WTC11 (cell line): Measurements from ENCODE around the gene NELFA. TPM values are rescaled to one million over a fixed set of nuclear protein-coding genes. Genes with fewer than 3 reads are reported as not detected.

Experiments
- ATAC-seq: fragments of 200-7000 bp; cut with Tn5 transposase; 2 replicates; pipeline ENCODE4 v1.10.0; 2021; ENCODE audit warnings: mild to moderate bottlenecking, moderate library complexity
- CTCF ChIA-PET: fragments of 300-600 bp; sonication (Branson Sonifier 250); formaldehyde crosslinking; loops from one replicate; lab custom pipeline; 2021; ENCODE audit warnings: antibody characterized with exemption; lab: Charles Lee
- POLR2A ChIA-PET: fragments of 350-600 bp; sonication (Branson Sonifier 250); formaldehyde crosslinking; loops from one replicate; lab custom pipeline; 2021; ENCODE audit warnings: antibody characterized with exemption; lab: Charles Lee
- DNase-seq: peaks from one replicate; pipeline ENCODE4 v3.0.0; 2021; ENCODE audit warnings: low spot score
- H3K27ac Mint-ChIP-seq: 2 replicates; pipeline ENCODE4 v1.8.0; 2021; ENCODE audit warnings: mixed read lengths
- H3K27me3 Mint-ChIP-seq: 2 replicates; pipeline ENCODE4 v1.8.0; 2021; ENCODE audit warnings: low read depth, mild to moderate bottlenecking, moderate library complexity, mixed read lengths
- H3K36me3 Mint-ChIP-seq: 2 replicates; pipeline ENCODE4 v1.8.0; 2021; ENCODE audit warnings: mixed read lengths
- H3K4me1 Mint-ChIP-seq: 2 replicates; pipeline ENCODE4 v1.8.0; 2022; ENCODE audit warnings: mixed read lengths
- H3K4me3 Mint-ChIP-seq: 2 replicates; pipeline ENCODE4 v1.8.0; 2021; ENCODE audit warnings: mild to moderate bottlenecking, moderate library complexity, mixed read lengths
- H3K9me3 Mint-ChIP-seq: 2 replicates; pipeline ENCODE4 v1.8.0; 2021; ENCODE audit warnings: mixed read lengths
- ATF1 ChIP-seq: sonication (generic); formaldehyde crosslinking; IDR thresholded peaks from 2 replicates; pipeline ENCODE4 v1.8.1; 2023; ENCODE audit warnings: mild to moderate bottlenecking, moderate library complexity, missing genetic modification reagents
- ATF6 ChIP-seq: sonication (generic); formaldehyde crosslinking; IDR thresholded peaks from 2 replicates; pipeline ENCODE4 v1.8.1; 2023; ENCODE audit warnings: mild to moderate bottlenecking, missing genetic modification reagents
- EMX1 ChIP-seq: fragments of 250-450 bp; sonication (Bioruptor Pico); IDR thresholded peaks from 2 replicates; pipeline ENCODE4 v1.8.0; 2021; ENCODE audit warnings: mild to moderate bottlenecking
- ESRRA ChIP-seq: sonication (generic); formaldehyde crosslinking; IDR thresholded peaks from 2 replicates; pipeline ENCODE4 v1.8.1; 2022; ENCODE audit warnings: mild to moderate bottlenecking, missing genetic modification reagents, borderline replicate concordance
- FOXJ3 ChIP-seq: sonication (generic); formaldehyde crosslinking; IDR thresholded peaks from 2 replicates; pipeline ENCODE4 v1.9.0; 2021; ENCODE audit warnings: missing genetic modification reagents, mild to moderate bottlenecking, borderline replicate concordance
- FOXK1 ChIP-seq: sonication (generic); formaldehyde crosslinking; IDR thresholded peaks from 2 replicates; pipeline ENCODE4 v1.8.0; 2022; ENCODE audit warnings: mild to moderate bottlenecking, moderate library complexity, missing genetic modification reagents
- GTF2I ChIP-seq: fragments of 250-450 bp; sonication (Bioruptor Pico); conservative IDR thresholded peaks from 2 replicates; pipeline ENCODE4 v1.4.0; 2021; ENCODE audit warnings: mild to moderate bottlenecking
- JUN ChIP-seq: sonication (generic); formaldehyde crosslinking; IDR thresholded peaks from 2 replicates; pipeline ENCODE4 v1.8.0; 2023; ENCODE audit warnings: mild to moderate bottlenecking, missing genetic modification reagents
- MXD4 ChIP-seq: fragments of 250-450 bp; sonication (Bioruptor Pico); IDR thresholded peaks from 2 replicates; pipeline ENCODE4 v1.8.0; 2021; ENCODE audit warnings: mild to moderate bottlenecking, moderate library complexity, borderline replicate concordance
- NFE2L1 ChIP-seq: sonication (generic); formaldehyde crosslinking; IDR thresholded peaks from 2 replicates; pipeline ENCODE4 v1.8.1; 2023; ENCODE audit warnings: missing genetic modification reagents
- OVOL2 ChIP-seq: fragments of 250-450 bp; sonication (Bioruptor Pico); IDR thresholded peaks from 2 replicates; pipeline ENCODE4 v1.9.0; 2021; ENCODE audit warnings: mild to moderate bottlenecking, borderline replicate concordance
- SMAD3 ChIP-seq: sonication (generic); formaldehyde crosslinking; IDR thresholded peaks from 2 replicates; pipeline ENCODE4 v1.8.0; 2022; ENCODE audit warnings: missing genetic modification reagents, mild to moderate bottlenecking, borderline replicate concordance
- SMAD4 ChIP-seq: sonication (generic); formaldehyde crosslinking; IDR thresholded peaks from 2 replicates; pipeline ENCODE4 v1.8.0; 2022; ENCODE audit warnings: mild to moderate bottlenecking, missing genetic modification reagents
- TP53 ChIP-seq: sonication (generic); formaldehyde crosslinking; IDR thresholded peaks from 2 replicates; pipeline ENCODE4 v1.8.1; 2023; ENCODE audit warnings: mild to moderate bottlenecking, missing genetic modification reagents
- USF1 ChIP-seq: sonication (generic); formaldehyde crosslinking; IDR thresholded peaks from 2 replicates; pipeline ENCODE4 v1.8.0; 2022; ENCODE audit warnings: mild to moderate bottlenecking, missing genetic modification reagents
- ZNF512 ChIP-seq: sonication (generic); formaldehyde crosslinking; IDR thresholded peaks from 2 replicates; pipeline ENCODE4 v1.8.1; 2022; ENCODE audit warnings: missing genetic modification reagents, borderline replicate concordance
- ZNF671 ChIP-seq: fragments of 250-450 bp; sonication (Bioruptor Pico); IDR thresholded peaks from 2 replicates; pipeline ENCODE4 v1.8.0; 2021; ENCODE audit warnings: mild to moderate bottlenecking
- total RNA-seq: library from RNA; stranded (reverse); gene quantifications from 3 replicates; pipeline ENCODE4 v1.2.3, GENCODE V29; 2021
- TF ChIP-seq, protein P1 (sequence below): sonication (generic); formaldehyde crosslinking; IDR thresholded peaks from 2 replicates; pipeline ENCODE4 v1.8.1; 2023; ENCODE audit warnings: mild to moderate bottlenecking, missing genetic modification reagents
- TF ChIP-seq, protein P2 (sequence below): sonication (generic); formaldehyde crosslinking; IDR thresholded peaks from 2 replicates; pipeline ENCODE4 v1.8.0; 2023; ENCODE audit warnings: mild to moderate bottlenecking, missing genetic modification reagents

The NELFA gene
- total RNA-seq, 1 experiment from 2014 or later: 72.6 TPM

- Mint-ChIP-seq H3K9me3 (no peaks in the 10 kb centered on the region), H3K36me3 (peaks cover 39% of the 10 kb centered on the region), H3K4me1 (no peaks in the 10 kb centered on the region), H3K4me3 (no peak overlapping the region), H3K27me3 (no peaks in the 10 kb centered on the region), H3K27ac (0 out of 2 replicates have a peak overlapping the region, but pooled peaks have one; percentile 33)
- TF ChIP-seq FOXJ3 (CRISPR knock-in tag) (no peak), FOXK1 (CRISPR knock-in tag) (no peak), TP53 (CRISPR knock-in tag) (no peak), OVOL2 (no peak), NFE2L1 (CRISPR knock-in tag) (no peak), JUN (CRISPR knock-in tag) (no peak), USF1 (CRISPR knock-in tag) (no peak), ZNF671 (CRISPR knock-in tag) (no peak)
- TF ChIP-seq, protein P1, sequence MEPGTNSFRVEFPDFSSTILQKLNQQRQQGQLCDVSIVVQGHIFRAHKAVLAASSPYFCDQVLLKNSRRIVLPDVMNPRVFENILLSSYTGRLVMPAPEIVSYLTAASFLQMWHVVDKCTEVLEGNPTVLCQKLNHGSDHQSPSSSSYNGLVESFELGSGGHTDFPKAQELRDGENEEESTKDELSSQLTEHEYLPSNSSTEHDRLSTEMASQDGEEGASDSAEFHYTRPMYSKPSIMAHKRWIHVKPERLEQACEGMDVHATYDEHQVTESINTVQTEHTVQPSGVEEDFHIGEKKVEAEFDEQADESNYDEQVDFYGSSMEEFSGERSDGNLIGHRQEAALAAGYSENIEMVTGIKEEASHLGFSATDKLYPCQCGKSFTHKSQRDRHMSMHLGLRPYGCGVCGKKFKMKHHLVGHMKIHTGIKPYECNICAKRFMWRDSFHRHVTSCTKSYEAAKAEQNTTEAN (CRISPR knock-in tag): no peak
- no peak for ATAC-seq
- CTCF ChIA-PET: no interaction called here
- POLR2A ChIA-PET: no interaction called here
- DNase-seq: no peak
Measured at GRCh38 chr4:1939664-1940509, 68.9 kb downstream of the NELFA start.

DNA sequence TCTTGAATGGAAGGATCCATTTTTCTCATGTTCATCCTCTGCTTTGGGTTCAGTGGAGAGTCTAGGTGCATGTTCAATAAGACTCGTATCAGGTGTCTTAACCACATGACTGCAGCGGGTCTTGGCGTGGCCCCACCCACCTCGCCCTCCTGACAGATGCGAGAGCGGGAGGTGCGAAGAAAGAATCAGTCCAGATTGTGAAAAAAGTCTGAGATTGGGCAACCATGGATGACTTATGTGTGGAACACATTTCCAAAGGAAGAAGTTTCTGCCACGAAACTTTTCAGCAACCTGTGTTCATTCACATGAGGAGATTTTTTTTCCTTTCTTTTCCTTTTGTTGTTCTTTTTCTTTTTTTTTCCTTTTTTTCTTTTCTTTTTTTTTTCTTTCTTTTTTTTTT lies 70.7 kb downstream of the NELFA start:
- POLR2A ChIA-PET: no interaction called here
- peaks cover 39% of the 10 kb centered on the region for H3K36me3 Mint-ChIP-seq
- DNase-seq (no peak), ATAC-seq (no peak)
- CTCF ChIA-PET: interaction anchor here (0.5 to 0.6 kb wide), 2 partner anchors 17 to 483 kb away, joined by 3 read pairs; no protein-coding TSS in a partner anchor
- H3K27ac Mint-ChIP-seq: no peak overlapping the region
- no peak overlapping the region for H3K4me3 Mint-ChIP-seq
- H3K27me3 Mint-ChIP-seq: no peaks in the 10 kb centered on the region
- no peaks in the 10 kb centered on the region for H3K4me1 Mint-ChIP-seq
- no peaks in the 10 kb centered on the region for H3K9me3 Mint-ChIP-seq
- no peak for TF ChIP-seq MXD4 (CRISPR knock-in tag)
- TF ChIP-seq, all 79 proteins: peak for 0

DNA sequence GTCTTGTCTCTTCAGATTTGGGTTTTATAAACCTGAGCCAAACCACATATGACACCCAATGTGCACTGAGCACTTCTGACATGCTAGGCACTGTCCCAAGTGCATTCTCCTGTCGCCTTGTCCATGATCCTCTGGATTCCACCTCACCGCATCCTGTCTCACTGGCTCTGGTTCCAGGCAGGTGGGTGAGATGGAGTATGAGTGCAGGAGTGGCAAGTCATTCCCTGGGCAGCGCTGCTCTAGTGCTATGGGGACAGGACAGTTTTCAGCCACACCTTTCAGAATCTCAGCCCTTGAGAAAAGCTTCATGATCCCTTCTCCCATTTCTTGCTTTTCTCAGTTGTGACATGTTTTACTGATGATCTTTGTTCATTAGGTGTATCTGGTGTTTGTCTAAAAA lies 71.2 kb downstream of the NELFA start:
- POLR2A ChIA-PET: no interaction called here
- Mint-ChIP-seq H3K27ac (no peak overlapping the region), H3K36me3 (peaks cover 37% of the 10 kb centered on the region), H3K4me3 (no peak overlapping the region), H3K4me1 (no peaks in the 10 kb centered on the region), H3K27me3 (no peaks in the 10 kb centered on the region), H3K9me3 (no peaks in the 10 kb centered on the region)
- DNase-seq (no peak), ATAC-seq (no peak)
- TF ChIP-seq ATF6 (CRISPR knock-in tag): no peak
- no peak for TF ChIP-seq ESRRA
- TF ChIP-seq GTF2I (CRISPR knock-in tag): no peak
- CTCF ChIA-PET: no interaction called here

DNA sequence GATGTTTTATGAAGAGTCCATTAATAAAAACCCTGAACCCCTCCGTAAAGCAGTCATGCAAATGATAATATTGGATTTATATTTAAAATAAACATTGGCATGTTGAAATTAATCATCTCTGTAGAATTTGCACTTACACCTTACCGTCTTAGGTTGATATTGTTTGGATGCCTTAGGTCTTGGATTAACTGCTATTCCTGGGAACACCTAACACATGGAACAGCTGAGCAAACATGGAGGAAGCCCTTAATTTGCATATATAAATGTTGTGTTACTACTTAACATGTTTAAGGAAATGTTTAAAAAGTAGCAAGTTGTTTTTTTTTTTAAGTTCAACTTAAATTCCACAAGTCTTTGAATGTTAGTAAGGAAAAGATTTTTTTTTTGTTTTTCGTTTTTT lies 75.1 kb downstream of the NELFA start:
- H3K27ac Mint-ChIP-seq: no peak overlapping the region
- H3K4me3 Mint-ChIP-seq: no peak overlapping the region
- no peaks in the 10 kb centered on the region for H3K4me1 Mint-ChIP-seq
- CTCF ChIA-PET: no interaction called here
- H3K9me3 Mint-ChIP-seq: no peaks in the 10 kb centered on the region
- peaks cover 30% of the 10 kb centered on the region for H3K36me3 Mint-ChIP-seq
- ATAC-seq (no peak), DNase-seq (no peak)
- POLR2A ChIA-PET: interaction anchor here (0.7 kb wide), 1 partner anchor 42 kb away, joined by 4 read pairs; no protein-coding TSS in a partner anchor
- H3K27me3 Mint-ChIP-seq: no peaks in the 10 kb centered on the region
- no peak for TF ChIP-seq SMAD4 (CRISPR knock-in tag)
- no peak for TF ChIP-seq ATF1 (CRISPR knock-in tag)
- TF ChIP-seq EMX1 (CRISPR knock-in tag): no peak
- TF ChIP-seq, protein P2, sequence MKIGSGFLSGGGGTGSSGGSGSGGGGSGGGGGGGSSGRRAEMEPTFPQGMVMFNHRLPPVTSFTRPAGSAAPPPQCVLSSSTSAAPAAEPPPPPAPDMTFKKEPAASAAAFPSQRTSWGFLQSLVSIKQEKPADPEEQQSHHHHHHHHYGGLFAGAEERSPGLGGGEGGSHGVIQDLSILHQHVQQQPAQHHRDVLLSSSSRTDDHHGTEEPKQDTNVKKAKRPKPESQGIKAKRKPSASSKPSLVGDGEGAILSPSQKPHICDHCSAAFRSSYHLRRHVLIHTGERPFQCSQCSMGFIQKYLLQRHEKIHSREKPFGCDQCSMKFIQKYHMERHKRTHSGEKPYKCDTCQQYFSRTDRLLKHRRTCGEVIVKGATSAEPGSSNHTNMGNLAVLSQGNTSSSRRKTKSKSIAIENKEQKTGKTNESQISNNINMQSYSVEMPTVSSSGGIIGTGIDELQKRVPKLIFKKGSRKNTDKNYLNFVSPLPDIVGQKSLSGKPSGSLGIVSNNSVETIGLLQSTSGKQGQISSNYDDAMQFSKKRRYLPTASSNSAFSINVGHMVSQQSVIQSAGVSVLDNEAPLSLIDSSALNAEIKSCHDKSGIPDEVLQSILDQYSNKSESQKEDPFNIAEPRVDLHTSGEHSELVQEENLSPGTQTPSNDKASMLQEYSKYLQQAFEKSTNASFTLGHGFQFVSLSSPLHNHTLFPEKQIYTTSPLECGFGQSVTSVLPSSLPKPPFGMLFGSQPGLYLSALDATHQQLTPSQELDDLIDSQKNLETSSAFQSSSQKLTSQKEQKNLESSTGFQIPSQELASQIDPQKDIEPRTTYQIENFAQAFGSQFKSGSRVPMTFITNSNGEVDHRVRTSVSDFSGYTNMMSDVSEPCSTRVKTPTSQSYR: no peak
- TF ChIP-seq SMAD3: no peak
- TF ChIP-seq ZNF512 (CRISPR knock-in tag): no peak
